Body of pancreas (tissue), 4 donors: ENCODE results near the gene CCN2. TPM values are rescaled to one million over a fixed set of nuclear protein-coding genes. Genes with fewer than 3 reads are reported as not detected.

Experiments used
- ATAC-seq: fragments of 150-250 bp; one replicate; pipeline ENCODE4 v1.9.1; 2016
- DNase-seq, 4 donors: peaks; one replicate each; pipeline ENCODE4 v3.0.0-alpha.2; 2019
- H3K27ac ChIP-seq, 4 donors: fragments of 200-600 bp; sonication (generic); 1 replicate in 3 of 4; 2 replicates in 1 of 4; pipeline versions ENCODE4 v1.5.1 to v1.6.1; 2016 to 2019; ENCODE audit warnings: mild to moderate bottlenecking in 1 of 4, mixed read lengths in 1 of 4, moderate library complexity in 1 of 4
- H3K27me3 ChIP-seq, 2 donors: fragments of 200-600 bp; sonication (generic); one replicate each; pipeline ENCODE4 v1.6.0; 2016; ENCODE audit warnings: mild to moderate bottlenecking in 1 of 2
- H3K36me3 ChIP-seq, 2 donors: fragments of 200-600 bp; sonication (generic); replicated peaks in 1 of 2; 2 replicates each; pipeline ENCODE4 v1.5.1; 2016; ENCODE audit warnings: low read depth in 2 of 2; ENCODE audit not compliant: insufficient read depth in 1 of 2
- H3K4me1 ChIP-seq: fragments of 200-600 bp; sonication (generic); one replicate; pipeline ENCODE4 v1.6.0; 2016
- H3K4me3 ChIP-seq, 2 donors: fragments of 200-600 bp; sonication (generic); 1 replicate in 1 of 2; 2 replicates in 1 of 2; pipeline ENCODE4 v1.5.1; 2016 to 2019
- H3K9me3 ChIP-seq, 3 donors: fragments of 200-600 bp; sonication (generic); 1 replicate in 2 of 3; 2 replicates in 1 of 3; pipeline ENCODE4 v1.5.1; 2016
- POLR2A ChIP-seq, 3 donors: fragments of 450-650 bp; IDR thresholded peaks; one replicate each; pipeline ENCODE4 v1.6.1; 2016; ENCODE audit warnings: antibody characterized with exemption in 3 of 3, mild to moderate bottlenecking in 2 of 3
- WGBS, 2 donors: methylation state at CpG; one replicate each; pipeline ENCODE4 v1.1.5; 2017; 5-methylcytosine and 5-hydroxymethylcytosine counted together
- intact Hi-C: fragments of 100-400 bp; cut with DNase I; formaldehyde crosslinking; loops from one replicate; pipeline ENCODE4 v1.15.1; 2023
- total RNA-seq, 2 donors: library from RNA; depleted of rRNA; stranded (reverse); fragments of >200 nt; gene quantifications; one replicate each; pipeline ENCODE4 v1.1.0, GENCODE V29; 2016
- TF ChIP-seq, protein P1 (sequence below), 7 experiments: fragments of 450-650 bp in 4 of 7; fragments of 200-600 bp in 3 of 7; sonication (generic) in 3 of 7; IDR thresholded peaks; one replicate each; pipeline ENCODE4 v1.5.1; 2016 to 2019; ENCODE audit warnings: antibody characterized with exemption in 7 of 7

CCN2 gene
- total RNA-seq, 2 donors from 2014 or later: 109 to 203 TPM

- intact Hi-C loops: loop anchor here (5.0 kb wide), 1 partner anchor 297 kb away; no protein-coding TSS in a partner anchor
These were observed 26.2 kb downstream of the CCN2 start for GRCh38 chr6:131924881-131925474.

GRCh38 chr6:131923356-131923755 is 27.8 kb downstream of the CCN2 start:
- H3K9me3 ChIP-seq: no peaks in the 10 kb centered on the region
- no peaks in the 10 kb centered on the region for H3K36me3 ChIP-seq
- H3K27me3 ChIP-seq: no peaks in the 10 kb centered on the region
- DNase-seq (peak; percentile 62 to 70 (median 67)), ATAC-seq (peak; percentile 48)
- no peak overlapping the region for H3K4me3 ChIP-seq
- no peaks in the 10 kb centered on the region for H3K4me1 ChIP-seq
- intact Hi-C loops: loop anchor here (5.0 kb wide), 1 partner anchor 299 kb away; no protein-coding TSS in a partner anchor
- no peak for TF ChIP-seq POLR2A (IDR thresholded peaks at IDR 0.05)
- TF ChIP-seq, protein P1, sequence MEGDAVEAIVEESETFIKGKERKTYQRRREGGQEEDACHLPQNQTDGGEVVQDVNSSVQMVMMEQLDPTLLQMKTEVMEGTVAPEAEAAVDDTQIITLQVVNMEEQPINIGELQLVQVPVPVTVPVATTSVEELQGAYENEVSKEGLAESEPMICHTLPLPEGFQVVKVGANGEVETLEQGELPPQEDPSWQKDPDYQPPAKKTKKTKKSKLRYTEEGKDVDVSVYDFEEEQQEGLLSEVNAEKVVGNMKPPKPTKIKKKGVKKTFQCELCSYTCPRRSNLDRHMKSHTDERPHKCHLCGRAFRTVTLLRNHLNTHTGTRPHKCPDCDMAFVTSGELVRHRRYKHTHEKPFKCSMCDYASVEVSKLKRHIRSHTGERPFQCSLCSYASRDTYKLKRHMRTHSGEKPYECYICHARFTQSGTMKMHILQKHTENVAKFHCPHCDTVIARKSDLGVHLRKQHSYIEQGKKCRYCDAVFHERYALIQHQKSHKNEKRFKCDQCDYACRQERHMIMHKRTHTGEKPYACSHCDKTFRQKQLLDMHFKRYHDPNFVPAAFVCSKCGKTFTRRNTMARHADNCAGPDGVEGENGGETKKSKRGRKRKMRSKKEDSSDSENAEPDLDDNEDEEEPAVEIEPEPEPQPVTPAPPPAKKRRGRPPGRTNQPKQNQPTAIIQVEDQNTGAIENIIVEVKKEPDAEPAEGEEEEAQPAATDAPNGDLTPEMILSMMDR (IDR thresholded peaks at IDR 0.05): peak; percentile 30 to 64 (median 54)
- WGBS, 2 donors: 6 to 9% methylated on average over 2 of the region's 2 CpGs
- H3K27ac ChIP-seq: no peak overlapping the region

More at GRCh38 chr6:131924881-131925474, 26.2 kb downstream of the CCN2 start:
- Histone ChIP-seq H3K4me1 (no peaks in the 10 kb centered on the region), H3K4me3 (no peak overlapping the region), H3K27ac (no peak overlapping the region), H3K9me3 (no peaks in the 10 kb centered on the region), H3K36me3 (no peaks in the 10 kb centered on the region), H3K27me3 (no peaks in the 10 kb centered on the region)
- WGBS, 2 donors: 20 to 28% methylated on average over 4 of the region's 4 CpGs
- no peak for DNase-seq
- no peak for ATAC-seq
- TF ChIP-seq POLR2A (IDR thresholded peaks at IDR 0.05): no peak
- TF ChIP-seq, protein P1 (IDR thresholded peaks at IDR 0.05): peak in 5 of 7 experiments; percentile 14 to 57 (median 38)

DNA sequence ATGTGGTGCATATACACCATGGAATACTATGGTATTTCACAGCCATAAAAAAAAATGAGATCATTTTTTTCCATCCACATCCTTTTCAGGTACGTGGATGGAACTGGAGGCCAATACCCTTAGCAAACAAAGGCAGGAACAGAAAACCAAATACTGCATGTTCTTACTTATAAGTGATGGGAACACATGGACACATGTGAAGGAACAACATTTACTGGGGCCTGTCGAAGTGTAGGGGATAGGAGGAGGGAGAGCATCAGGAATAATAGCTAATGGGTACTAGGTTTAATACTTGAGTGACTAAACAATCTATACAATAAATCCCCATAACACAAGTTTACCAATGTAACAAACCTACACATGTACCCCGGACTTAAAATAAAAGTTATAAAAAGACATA is 30.5 kb downstream of the CCN2 start:
- Histone ChIP-seq H3K4me3 (no peak overlapping the region), H3K9me3 (no peaks in the 10 kb centered on the region), H3K27ac (no peak overlapping the region), H3K4me1 (no peaks in the 10 kb centered on the region), H3K36me3 (no peaks in the 10 kb centered on the region), H3K27me3 (no peaks in the 10 kb centered on the region)
- intact Hi-C loops: loop anchor here (5.0 kb wide), 1 partner anchor 302 kb away; no protein-coding TSS in a partner anchor
- no peak for DNase-seq
- ATAC-seq: no peak
- TF ChIP-seq, protein P1 (IDR thresholded peaks at IDR 0.05): no peak
- TF ChIP-seq POLR2A (IDR thresholded peaks at IDR 0.05): no peak
- 63% methylated on average over 3 of the region's 3 CpGs for WGBS, 2 donors

- Histone ChIP-seq H3K9me3 (no peaks in the 10 kb centered on the region), H3K27me3 (no peaks in the 10 kb centered on the region), H3K27ac (no peak overlapping the region), H3K4me1 (no peaks in the 10 kb centered on the region), H3K4me3 (no peak overlapping the region), H3K36me3 (no peaks in the 10 kb centered on the region)
- 78 to 86% methylated on average over 6 to 9 of the region's 9 CpGs for WGBS, 2 donors
- DNase-seq (no peak), ATAC-seq (no peak)
- intact Hi-C loops: loop anchor here (10.0 kb wide), 2 partner anchors 134 to 224 kb away; no protein-coding TSS in a partner anchor
- TF ChIP-seq, protein P1 (IDR thresholded peaks at IDR 0.05): no peak
- TF ChIP-seq POLR2A (IDR thresholded peaks at IDR 0.05): no peak
These were observed 32.4 kb downstream of the CCN2 start for GRCh38 chr6:131918650-131919355.
